ENCODE data around the gene TMEM123. TPM values are rescaled to one million over a fixed set of nuclear protein-coding genes. Genes with fewer than 3 reads are reported as not detected.

Gene TMEM123
- total RNA-seq, 2 experiments from 2014 or later, result 288 to 307 TPM

DNA sequence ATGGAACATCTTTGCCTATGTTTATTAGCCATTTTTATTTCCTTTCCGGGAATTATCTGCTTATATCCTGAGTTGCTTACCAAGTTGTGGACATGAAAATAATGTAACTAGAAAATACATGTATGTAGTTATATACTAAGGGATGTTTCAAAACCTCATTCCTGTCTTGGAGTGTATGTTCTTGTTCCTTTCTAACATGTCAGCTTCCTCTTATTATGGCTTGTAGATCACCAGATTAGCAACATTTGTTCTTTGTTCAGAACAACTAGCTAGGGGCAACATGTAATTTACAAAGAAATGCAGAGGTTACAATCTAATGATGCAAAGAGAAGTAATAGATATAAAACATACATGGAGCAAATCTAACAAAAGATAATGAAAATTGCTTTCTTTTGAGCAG is 13.1 kb upstream of the TMEM123 start:
- no peak overlapping the region for H3K4me3 ChIP-seq (ENCODE audit: low read length)
- no peaks in the 10 kb centered on the region for H3K36me3 ChIP-seq (ENCODE audit: insufficient read depth, low read length)
- Mint-ChIP-seq H3K27ac (peak overlapping the region; percentile 3), H3K4me3 (peak overlapping the region; percentile 16), H3K4me1 (ENCODE audit: low read depth) (peaks cover 76% of the 10 kb centered on the region), H3K27me3 (no peaks in the 10 kb centered on the region), H3K36me3 (ENCODE audit: low read depth) (no peaks in the 10 kb centered on the region), H3K9me3 (no peaks in the 10 kb centered on the region)
- peaks cover 38% of the 10 kb centered on the region for H3K4me1 ChIP-seq (ENCODE audit: insufficient read depth, low read length)
- ATAC-seq (ENCODE audit: poor library complexity), result no peak
- CTCF ChIA-PET, result no interaction called here
- POLR2A ChIA-PET, result interaction anchor here (0.8 to 2.1 kb wide), 3 partner anchors 12 to 147 kb away, joined by 3 to 9 read pairs (median 4); partner anchors contain the start of gene TMEM123
- no peak overlapping the region for H3K27ac ChIP-seq (ENCODE audit: low read depth in 1 of 2, low read length in 2 of 2)
- H3K27me3 ChIP-seq (ENCODE audit: control insufficient read depth in 1 of 2, insufficient read depth in 2 of 2, low read length in 2 of 2), result no peaks in the 10 kb centered on the region
- no peak for TF ChIP-seq CTCF (IDR thresholded peaks at IDR 0.05)
- no peaks in the 10 kb centered on the region for H3K9me3 ChIP-seq (ENCODE audit: control insufficient read depth in 1 of 2, insufficient read depth in 1 of 2, low read length in 2 of 2)
- intact Hi-C loops (cut with DNase I, micrococcal nuclease), result no loop called here
- no peak for DNase-seq

GRCh38 chr11:102464859-102465500 is 12.4 kb upstream of the TMEM123 start:
- no peak for TF ChIP-seq CTCF (IDR thresholded peaks at IDR 0.05)
- Mint-ChIP-seq H3K27ac (peak overlapping the region; percentile 3), H3K36me3 (ENCODE audit: low read depth) (no peaks in the 10 kb centered on the region), H3K27me3 (no peaks in the 10 kb centered on the region), H3K4me3 (no peak overlapping the region), H3K9me3 (no peaks in the 10 kb centered on the region), H3K4me1 (ENCODE audit: low read depth) (peaks cover 72% of the 10 kb centered on the region)
- H3K36me3 ChIP-seq (ENCODE audit: insufficient read depth, low read length), result no peaks in the 10 kb centered on the region
- DNase-seq (no peak), ATAC-seq (ENCODE audit: poor library complexity) (no peak)
- POLR2A ChIA-PET, result no interaction called here
- H3K9me3 ChIP-seq (ENCODE audit: control insufficient read depth in 1 of 2, insufficient read depth in 1 of 2, low read length in 2 of 2), result no peaks in the 10 kb centered on the region
- H3K4me1 ChIP-seq (ENCODE audit: insufficient read depth, low read length), result peaks cover 36% of the 10 kb centered on the region
- intact Hi-C loops (cut with DNase I, micrococcal nuclease), result no loop called here
- no peaks in the 10 kb centered on the region for H3K27me3 ChIP-seq (ENCODE audit: control insufficient read depth in 1 of 2, insufficient read depth in 2 of 2, low read length in 2 of 2)
- H3K4me3 ChIP-seq (ENCODE audit: low read length), result no peak overlapping the region
- no peak overlapping the region for H3K27ac ChIP-seq (ENCODE audit: low read depth in 1 of 2, low read length in 2 of 2)
- CTCF ChIA-PET, result no interaction called here

DNA sequence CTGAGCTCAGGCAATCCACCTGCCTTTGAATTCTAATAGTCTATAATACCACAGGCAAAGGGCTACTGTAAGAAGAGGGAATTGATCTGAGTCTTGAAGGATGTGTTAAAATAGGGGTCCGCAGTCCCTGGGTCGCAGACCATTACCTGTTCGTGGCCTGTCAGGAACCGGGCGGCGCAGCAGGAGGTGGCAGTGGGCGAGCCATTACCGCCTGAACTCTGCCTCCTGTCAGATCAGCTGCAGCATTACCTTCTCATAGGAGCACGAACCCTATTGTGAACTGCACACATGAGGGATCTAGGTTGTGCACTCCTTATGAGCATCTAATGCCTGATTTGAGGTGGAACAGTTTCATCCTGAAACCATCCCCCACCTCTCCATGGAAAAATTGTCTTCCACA is 11.5 kb upstream of the TMEM123 start:
- Histone ChIP-seq H3K27me3 (ENCODE audit: control insufficient read depth in 1 of 2, insufficient read depth in 2 of 2, low read length in 2 of 2) (no peaks in the 10 kb centered on the region), H3K4me1 (ENCODE audit: insufficient read depth, low read length) (peaks cover 28% of the 10 kb centered on the region), H3K9me3 (ENCODE audit: control insufficient read depth in 1 of 2, insufficient read depth in 1 of 2, low read length in 2 of 2) (no peaks in the 10 kb centered on the region), H3K36me3 (ENCODE audit: insufficient read depth, low read length) (no peaks in the 10 kb centered on the region), H3K27ac (ENCODE audit: low read depth in 1 of 2, low read length in 2 of 2) (no peak overlapping the region), H3K4me3 (ENCODE audit: low read length) (no peak overlapping the region)
- Mint-ChIP-seq H3K4me1 (ENCODE audit: low read depth) (peaks cover 72% of the 10 kb centered on the region), H3K27ac (no peak overlapping the region), H3K36me3 (ENCODE audit: low read depth) (no peaks in the 10 kb centered on the region), H3K4me3 (no peak overlapping the region), H3K27me3 (no peaks in the 10 kb centered on the region), H3K9me3 (no peaks in the 10 kb centered on the region)
- TF ChIP-seq CTCF (IDR thresholded peaks at IDR 0.05), result no peak
- CTCF ChIA-PET, result no interaction called here
- DNase-seq (no peak), ATAC-seq (ENCODE audit: poor library complexity) (no peak)
- POLR2A ChIA-PET, result interaction anchor here (0.8 kb wide), 1 partner anchor 12 kb away, joined by 3 read pairs; no protein-coding TSS in a partner anchor
- intact Hi-C loops (cut with DNase I, micrococcal nuclease), result no loop called here
